AG09309 (cell line): ENCODE measurements around the gene CLIP1.

Experiments used
- DNase-seq: peaks from one replicate; pipeline ENCODE4 v3.0.0-alpha.2; 2010; ENCODE audit warnings: low read depth
- H3K4me3 ChIP-seq: 2 replicates; pipeline ENCODE4 v1.5.1; 2011; ENCODE audit warnings: mild to moderate bottlenecking, low read depth, low read length, moderate library complexity; ENCODE audit not compliant: control insufficient read depth
- CTCF ChIP-seq: IDR thresholded peaks from 2 replicates; pipeline ENCODE4 v1.5.1; 2011; ENCODE audit warnings: mild to moderate bottlenecking, low read depth, low read length, inconsistent platforms; ENCODE audit not compliant: insufficient read depth, control insufficient read depth; ENCODE audit errors: missing control alignments

Gene CLIP1

DNA sequence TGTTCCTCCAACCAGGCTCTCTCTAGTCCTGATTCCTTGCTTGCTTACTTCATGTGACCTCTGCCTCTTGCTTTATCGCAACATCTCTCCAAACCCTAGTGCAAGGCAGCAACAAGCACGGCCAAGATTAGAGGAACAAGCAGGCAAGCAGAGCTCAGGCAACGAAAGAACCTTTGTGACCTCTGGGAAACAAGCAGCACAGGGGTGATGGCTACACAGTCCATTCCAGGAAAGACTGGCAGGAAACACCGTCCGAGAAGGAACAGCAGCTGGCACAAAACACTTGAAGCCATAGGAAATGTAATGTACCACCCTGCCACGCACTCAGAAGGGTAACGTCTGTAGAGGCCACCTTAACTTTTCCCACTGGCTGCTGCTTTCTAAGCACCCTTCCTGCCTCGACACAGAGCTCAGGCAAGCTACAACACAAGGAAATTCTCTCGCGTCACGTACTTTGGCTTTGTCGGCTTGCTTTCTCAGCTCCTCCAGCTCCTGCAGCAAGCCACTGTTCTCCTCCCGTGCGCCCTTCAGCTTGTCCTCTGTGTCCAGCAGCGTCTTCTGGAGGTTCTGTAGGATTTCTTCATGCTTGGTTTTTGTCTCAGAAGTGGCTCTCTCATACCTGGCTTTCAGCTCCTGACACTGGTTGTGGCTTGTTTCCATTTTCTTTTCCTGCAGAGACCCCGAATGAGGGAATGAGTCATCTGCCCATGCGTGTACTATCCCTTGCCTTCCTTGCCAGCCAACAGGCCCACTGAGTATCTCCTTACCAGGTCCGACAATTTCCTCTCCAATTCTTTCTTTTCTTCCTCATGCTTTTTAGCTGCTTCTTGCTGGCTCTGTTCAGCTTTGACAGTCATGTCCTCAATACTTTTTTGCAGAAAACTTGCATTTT, 94.7 kb downstream of the CLIP1 start:
- no peak overlapping the region for H3K4me3 ChIP-seq
- no peak for TF ChIP-seq CTCF
- no peak for DNase-seq

DNA sequence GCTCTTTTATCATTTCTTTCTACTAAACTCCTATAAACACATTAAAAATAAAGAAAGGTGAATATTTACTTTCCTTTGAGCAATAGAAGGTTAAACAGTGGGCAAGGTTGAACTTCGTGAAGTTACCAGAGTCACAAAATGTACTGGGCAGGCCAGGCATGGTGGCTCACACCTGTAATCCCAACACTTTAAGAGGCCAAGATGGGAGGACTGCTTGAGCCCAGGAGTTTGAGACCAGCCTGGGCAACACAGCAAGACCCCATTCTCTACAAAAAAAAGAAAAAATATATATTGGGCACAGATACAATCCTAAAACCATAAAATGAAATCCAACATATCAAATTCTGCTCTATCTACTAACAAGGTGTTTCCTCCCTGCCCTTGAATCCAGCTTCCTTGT, 95.5 kb downstream of the CLIP1 start:
- no peak overlapping the region for H3K4me3 ChIP-seq
- no peak for TF ChIP-seq CTCF
- DNase-seq, result no peak

GRCh38 chr12:122326586-122326985, 95.9 kb downstream of the CLIP1 start:
- TF ChIP-seq CTCF, result no peak
- H3K4me3 ChIP-seq, result no peak overlapping the region
- no peak for DNase-seq

DNA sequence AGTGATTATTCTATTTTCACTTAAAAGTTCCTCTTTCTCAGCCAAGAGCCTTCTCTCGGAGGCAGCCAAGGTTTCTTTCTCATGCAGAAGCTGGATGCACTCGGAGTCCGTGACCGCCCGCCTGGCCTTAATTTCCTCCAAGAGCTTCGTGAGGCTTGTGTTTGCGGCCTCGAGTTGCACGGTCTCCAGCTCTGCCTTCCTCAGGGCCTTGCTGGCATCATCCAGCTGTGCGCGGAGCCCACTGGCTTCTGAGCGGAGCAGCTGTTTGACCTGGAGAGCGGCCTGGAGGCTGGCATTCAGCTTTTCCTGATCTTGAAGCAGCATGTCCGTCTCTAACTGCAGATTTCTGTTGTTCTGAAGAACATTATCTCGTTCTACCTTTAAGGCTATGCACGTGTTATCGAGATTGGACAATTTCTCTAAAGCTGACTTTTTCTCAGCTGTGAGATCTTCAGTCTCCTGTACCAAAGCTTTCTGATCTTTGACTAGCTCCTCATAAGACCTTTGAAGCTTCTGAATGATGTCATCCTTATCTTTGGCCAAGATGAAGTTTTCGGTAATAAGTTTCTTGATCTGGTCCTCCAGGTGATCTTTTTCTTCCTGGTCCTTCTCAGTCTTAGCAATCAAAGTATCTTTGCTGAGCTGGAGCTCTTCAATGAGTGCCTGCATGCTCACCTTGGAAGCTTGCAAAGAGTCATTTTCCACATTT, 99.0 kb downstream of the CLIP1 start:
- no peak for TF ChIP-seq CTCF
- H3K4me3 ChIP-seq, result no peak overlapping the region
- no peak for DNase-seq

DNA sequence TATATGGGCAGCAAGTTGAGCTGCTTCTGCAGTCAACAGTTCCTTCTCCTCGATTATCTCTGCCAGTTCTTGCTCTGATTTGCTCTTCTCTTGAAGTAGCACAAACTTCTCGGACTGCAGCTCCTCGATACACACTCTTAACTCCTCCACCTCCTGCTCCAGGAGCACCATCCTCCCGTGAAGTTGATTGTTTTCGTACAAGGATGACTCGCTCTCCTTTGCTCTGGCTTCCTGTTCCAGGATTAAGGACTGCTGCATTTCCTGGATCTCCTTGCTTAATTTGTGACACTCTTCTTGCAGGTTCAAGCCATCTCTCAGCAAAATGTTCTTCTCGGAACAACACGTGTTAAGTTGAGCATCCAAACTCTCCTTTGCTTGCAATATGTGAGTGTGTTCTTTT, 100.0 kb downstream of the CLIP1 start:
- no peak overlapping the region for H3K4me3 ChIP-seq
- no peak for DNase-seq
- no peak for TF ChIP-seq CTCF

GRCh38 chr12:122318607-122319605, 103.6 kb downstream of the CLIP1 start:
- DNase-seq, result peak; percentile 89
- no peak overlapping the region for H3K4me3 ChIP-seq
- no peak for TF ChIP-seq CTCF
